ENCODE data around the gene FGF13.

DNA sequence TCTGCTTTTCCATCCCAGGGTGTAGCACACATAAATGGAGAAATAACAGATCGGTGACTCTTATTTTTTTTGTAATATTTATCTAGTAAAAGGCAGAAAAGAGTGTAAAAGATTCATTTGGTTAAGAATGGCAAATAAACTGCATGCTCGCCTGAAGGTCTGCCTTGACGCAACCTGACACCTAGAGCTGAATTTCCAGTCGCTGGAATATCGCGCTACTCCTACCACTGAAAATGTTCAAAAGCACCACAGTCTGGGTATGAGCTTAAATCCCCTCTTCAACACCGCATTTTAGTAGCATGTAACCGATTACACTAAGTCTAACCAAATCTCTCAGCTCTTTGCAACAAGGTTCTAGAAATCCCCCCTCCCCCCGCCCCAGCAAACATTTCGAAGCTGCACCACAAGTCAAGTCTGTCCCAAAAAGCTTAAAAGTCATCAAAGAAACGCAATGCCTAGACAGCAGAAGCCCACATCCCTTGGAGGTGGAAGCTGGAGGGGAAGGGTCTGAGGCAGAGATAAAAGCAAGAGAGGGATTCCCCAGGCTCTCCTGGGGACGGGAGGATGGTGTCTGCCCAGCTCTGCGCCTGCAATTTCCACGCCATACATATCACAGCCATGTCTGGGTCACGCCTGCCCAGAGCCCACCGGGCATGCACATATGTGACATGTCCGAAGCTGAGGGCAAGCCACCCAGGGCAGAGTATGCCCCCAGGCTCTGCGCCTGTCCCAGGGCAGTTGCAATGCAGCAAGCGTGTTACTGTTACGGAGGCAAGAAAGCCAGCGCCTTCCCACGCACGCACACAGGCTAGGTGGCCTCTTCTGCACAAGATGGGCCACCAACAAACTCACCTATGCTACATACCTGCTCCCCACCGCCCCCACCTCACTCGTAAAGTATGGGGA, 1.4 kb downstream of the FGF13 start:
- TF ChIP-seq EP300 (IDR thresholded peaks at IDR 0.05) (no peak), POLR2A (IDR thresholded peaks at IDR 0.05) (no peak)
- TF ChIP-seq, protein P1, sequence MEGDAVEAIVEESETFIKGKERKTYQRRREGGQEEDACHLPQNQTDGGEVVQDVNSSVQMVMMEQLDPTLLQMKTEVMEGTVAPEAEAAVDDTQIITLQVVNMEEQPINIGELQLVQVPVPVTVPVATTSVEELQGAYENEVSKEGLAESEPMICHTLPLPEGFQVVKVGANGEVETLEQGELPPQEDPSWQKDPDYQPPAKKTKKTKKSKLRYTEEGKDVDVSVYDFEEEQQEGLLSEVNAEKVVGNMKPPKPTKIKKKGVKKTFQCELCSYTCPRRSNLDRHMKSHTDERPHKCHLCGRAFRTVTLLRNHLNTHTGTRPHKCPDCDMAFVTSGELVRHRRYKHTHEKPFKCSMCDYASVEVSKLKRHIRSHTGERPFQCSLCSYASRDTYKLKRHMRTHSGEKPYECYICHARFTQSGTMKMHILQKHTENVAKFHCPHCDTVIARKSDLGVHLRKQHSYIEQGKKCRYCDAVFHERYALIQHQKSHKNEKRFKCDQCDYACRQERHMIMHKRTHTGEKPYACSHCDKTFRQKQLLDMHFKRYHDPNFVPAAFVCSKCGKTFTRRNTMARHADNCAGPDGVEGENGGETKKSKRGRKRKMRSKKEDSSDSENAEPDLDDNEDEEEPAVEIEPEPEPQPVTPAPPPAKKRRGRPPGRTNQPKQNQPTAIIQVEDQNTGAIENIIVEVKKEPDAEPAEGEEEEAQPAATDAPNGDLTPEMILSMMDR (IDR thresholded peaks at IDR 0.05) = no peak
